ENCODE results near the gene CHPT1. TPM values are rescaled to one million over a fixed set of nuclear protein-coding genes. Genes with fewer than 3 reads are reported as not detected.

CHPT1 gene
- total RNA-seq, 4 donors from 2014 or later, result 160 to 272 (median 228) TPM

DNA sequence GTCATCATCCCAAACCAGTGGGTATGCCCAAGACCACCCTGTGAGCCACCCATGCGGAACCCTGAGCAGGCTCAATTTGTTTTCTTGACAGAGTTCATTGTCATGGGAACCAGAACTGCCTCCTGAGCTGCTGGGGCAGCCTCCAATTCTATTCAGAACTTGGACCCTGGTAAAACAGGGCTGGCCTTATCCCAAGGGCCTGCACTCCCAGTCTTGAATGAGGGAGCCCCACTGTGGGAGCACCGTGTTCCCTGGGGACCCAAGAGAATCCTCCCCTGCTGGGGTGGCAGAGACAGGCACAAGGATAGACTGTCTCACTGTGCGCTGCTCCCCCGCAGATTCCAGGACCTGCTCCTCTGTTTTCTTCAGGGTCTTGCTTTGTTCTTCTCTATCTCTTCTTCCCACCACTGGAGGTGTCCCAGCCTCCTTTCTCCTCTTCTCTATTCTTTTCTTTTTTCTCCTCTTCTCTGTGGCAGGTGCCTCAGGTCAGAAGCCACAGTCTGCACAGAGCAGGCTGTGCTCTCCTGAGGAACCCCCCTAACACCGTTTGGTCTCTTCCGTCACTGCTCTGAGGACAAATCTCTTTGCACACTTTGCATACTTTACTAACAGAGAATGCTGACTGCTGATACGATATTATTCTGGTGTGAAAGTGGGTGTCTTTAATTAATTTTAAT, 31.2 kb upstream of the CHPT1 start:
- Histone ChIP-seq H3K27me3 (no peaks in the 10 kb centered on the region), H3K4me3 (no peak overlapping the region), H3K27ac (no peak overlapping the region), H3K36me3 (no peaks in the 10 kb centered on the region), H3K9me3 (no peaks in the 10 kb centered on the region), H3K4me1 (peaks cover 0 to 5% (median 0%) of the 10 kb centered on the region in 4 donors)
- TF ChIP-seq POLR2A (IDR thresholded peaks at IDR 0.05) (no peak), EP300 (IDR thresholded peaks at IDR 0.05) (no peak)
- TF ChIP-seq, protein P1, sequence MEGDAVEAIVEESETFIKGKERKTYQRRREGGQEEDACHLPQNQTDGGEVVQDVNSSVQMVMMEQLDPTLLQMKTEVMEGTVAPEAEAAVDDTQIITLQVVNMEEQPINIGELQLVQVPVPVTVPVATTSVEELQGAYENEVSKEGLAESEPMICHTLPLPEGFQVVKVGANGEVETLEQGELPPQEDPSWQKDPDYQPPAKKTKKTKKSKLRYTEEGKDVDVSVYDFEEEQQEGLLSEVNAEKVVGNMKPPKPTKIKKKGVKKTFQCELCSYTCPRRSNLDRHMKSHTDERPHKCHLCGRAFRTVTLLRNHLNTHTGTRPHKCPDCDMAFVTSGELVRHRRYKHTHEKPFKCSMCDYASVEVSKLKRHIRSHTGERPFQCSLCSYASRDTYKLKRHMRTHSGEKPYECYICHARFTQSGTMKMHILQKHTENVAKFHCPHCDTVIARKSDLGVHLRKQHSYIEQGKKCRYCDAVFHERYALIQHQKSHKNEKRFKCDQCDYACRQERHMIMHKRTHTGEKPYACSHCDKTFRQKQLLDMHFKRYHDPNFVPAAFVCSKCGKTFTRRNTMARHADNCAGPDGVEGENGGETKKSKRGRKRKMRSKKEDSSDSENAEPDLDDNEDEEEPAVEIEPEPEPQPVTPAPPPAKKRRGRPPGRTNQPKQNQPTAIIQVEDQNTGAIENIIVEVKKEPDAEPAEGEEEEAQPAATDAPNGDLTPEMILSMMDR (IDR thresholded peaks at IDR 0.05), result no peak
- DNase-seq (ENCODE audit: low spot score in 2 of 2), result no peak
- WGBS, 2 donors, result 77 to 82% methylated on average over 7 of the region's 7 CpGs

DNA sequence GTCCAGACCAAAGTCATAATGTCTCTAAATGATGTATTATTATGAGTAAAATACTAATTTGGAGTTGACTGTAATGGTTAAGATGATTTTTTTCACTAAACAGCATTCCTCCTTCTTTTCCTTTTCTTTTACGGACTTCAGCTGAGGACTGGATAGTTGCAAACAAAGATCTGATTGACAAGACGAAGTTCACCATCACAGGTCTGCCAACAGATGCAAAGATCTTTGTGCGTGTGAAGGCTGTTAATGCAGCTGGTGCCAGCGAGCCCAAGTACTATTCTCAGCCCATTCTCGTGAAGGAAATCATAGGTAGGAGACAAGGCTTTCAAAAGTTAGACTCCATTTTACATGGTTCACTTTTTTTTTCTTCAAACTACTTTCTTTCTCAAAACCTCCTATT, 29.8 kb upstream of the CHPT1 start:
- DNase-seq (ENCODE audit: low spot score in 2 of 2), result no peak
- H3K9me3 ChIP-seq, result no peaks in the 10 kb centered on the region
- 39 to 49% methylated on average over 5 of the region's 5 CpGs for WGBS, 2 donors
- H3K36me3 ChIP-seq, result no peaks in the 10 kb centered on the region
- H3K4me1 ChIP-seq, result peaks cover 0 to 5% (median 0%) of the 10 kb centered on the region in 4 donors
- no peak overlapping the region for H3K4me3 ChIP-seq
- TF ChIP-seq EP300 (IDR thresholded peaks at IDR 0.05) (no peak), POLR2A (IDR thresholded peaks at IDR 0.05) (no peak)
- TF ChIP-seq, protein P1 (IDR thresholded peaks at IDR 0.05), result no peak
- no peak overlapping the region for H3K27ac ChIP-seq
- no peaks in the 10 kb centered on the region for H3K27me3 ChIP-seq

DNA sequence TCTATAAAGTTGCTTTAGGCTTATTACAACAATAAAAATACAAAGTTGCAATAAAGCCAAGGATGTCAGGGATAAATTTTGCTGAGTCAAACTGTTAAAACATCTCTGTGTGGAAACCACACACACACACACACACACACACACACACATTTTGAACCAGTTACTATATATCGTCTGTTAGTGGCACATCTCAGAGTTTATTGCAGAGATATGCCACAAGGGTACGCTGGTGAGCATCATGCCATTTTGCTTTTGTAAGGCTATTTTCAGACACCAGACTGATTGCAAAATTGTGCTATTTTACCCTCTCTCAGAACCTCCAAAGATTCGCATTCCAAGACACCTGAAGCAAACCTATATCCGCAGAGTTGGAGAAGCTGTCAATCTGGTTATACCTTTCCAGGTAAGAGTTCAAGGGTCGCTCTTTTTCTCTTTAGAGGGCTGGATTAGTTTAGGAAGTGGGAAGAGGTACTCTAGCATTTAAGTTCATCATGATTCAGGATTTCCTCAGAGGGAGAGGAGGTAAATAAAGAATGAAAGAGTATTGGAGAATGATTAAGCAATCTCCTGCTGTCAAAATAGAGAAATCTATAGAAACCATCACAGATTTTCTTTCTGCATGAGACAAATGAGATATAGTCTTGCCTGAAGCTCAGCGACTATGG, 27.3 kb upstream of the CHPT1 start:
- DNase-seq (ENCODE audit: low spot score in 2 of 2), result peak in 1 of 2 donors; percentile 58

DNA sequence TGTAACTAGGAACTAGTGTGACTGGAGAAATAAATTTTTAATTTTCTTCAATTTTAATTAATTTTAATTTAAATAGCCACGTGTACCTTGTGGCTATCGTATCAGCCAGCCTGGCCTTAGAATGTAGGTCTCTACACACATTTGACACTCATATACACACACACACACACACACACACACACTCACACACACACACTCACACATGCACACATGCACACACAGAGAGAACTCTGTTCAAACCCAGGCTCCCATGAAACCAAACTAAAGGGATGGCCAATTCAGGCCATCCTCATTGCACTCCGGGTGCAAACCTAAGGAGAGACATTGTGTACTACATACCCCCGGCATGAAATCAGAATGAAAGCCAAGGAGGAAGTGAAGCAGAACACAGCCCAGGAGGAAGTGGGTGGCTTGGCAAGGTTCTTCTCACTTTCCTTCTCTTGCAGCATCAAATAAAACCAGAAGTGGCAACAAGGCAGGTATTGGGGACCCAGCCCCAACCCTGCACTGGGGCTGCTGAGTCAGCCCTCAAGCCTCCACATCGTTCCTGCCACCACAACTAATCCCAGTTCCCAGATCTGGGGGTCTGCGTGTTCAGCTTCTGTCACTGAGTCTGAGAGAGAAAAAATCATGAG, 26.2 kb upstream of the CHPT1 start:
- Histone ChIP-seq H3K27me3 (no peaks in the 10 kb centered on the region), H3K27ac (peak overlapping the region in 1 of 4 donors; percentile 12), H3K36me3 (no peaks in the 10 kb centered on the region), H3K9me3 (no peaks in the 10 kb centered on the region), H3K4me1 (peaks cover 0 to 5% (median 0%) of the 10 kb centered on the region in 4 donors), H3K4me3 (no peak overlapping the region)
- TF ChIP-seq POLR2A (IDR thresholded peaks at IDR 0.05) (no peak), EP300 (IDR thresholded peaks at IDR 0.05) (peak in 1 of 2 donors; percentile 41)
- DNase-seq (ENCODE audit: low spot score in 2 of 2), result peak in 1 of 2 donors; percentile 21
- WGBS, 2 donors, result 61 to 68% methylated on average over 6 of the region's 6 CpGs

More for the DNA sequence above, 27.3 kb upstream of the CHPT1 start:
- Histone ChIP-seq H3K36me3 (no peaks in the 10 kb centered on the region), H3K9me3 (no peaks in the 10 kb centered on the region), H3K4me1 (peaks cover 0 to 5% (median 0%) of the 10 kb centered on the region in 4 donors), H3K4me3 (no peak overlapping the region), H3K27me3 (no peaks in the 10 kb centered on the region), H3K27ac (no peak overlapping the region)
- TF ChIP-seq EP300 (IDR thresholded peaks at IDR 0.05) (peak in 1 of 2 donors; percentile 35), POLR2A (IDR thresholded peaks at IDR 0.05) (no peak)
- TF ChIP-seq, protein P1 (IDR thresholded peaks at IDR 0.05), result peak; percentile 40 to 71 (median 49)
- WGBS, 2 donors, result 52 to 54% methylated on average over 6 of the region's 6 CpGs

DNA sequence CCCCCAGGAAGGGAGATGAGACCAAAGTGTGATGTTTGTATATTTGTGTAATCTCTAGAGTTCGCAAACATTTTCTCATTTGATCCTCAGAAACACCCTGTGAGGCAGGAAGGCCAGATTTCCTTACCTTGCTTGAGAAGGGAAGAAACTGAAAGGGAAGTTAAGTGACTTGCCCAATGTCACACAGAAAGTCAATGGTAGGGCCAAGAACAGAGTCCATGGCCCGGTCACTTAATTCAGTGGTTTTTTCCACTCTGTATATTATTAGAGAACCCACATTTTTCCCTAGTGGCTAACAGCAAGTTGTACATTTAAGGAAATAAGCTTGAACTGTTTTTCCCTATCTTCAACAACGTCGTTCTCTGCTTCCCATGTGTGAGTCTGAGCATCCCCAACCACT, 25.6 kb upstream of the CHPT1 start:
- Histone ChIP-seq H3K4me1 (peaks cover 0 to 5% (median 0%) of the 10 kb centered on the region in 4 donors), H3K9me3 (no peaks in the 10 kb centered on the region), H3K36me3 (no peaks in the 10 kb centered on the region), H3K4me3 (no peak overlapping the region), H3K27me3 (no peaks in the 10 kb centered on the region), H3K27ac (peak overlapping the region in 1 of 4 donors; percentile 12)
- no peak for TF ChIP-seq EP300 (IDR thresholded peaks at IDR 0.05)
- TF ChIP-seq, protein P1 (IDR thresholded peaks at IDR 0.05), result no peak
- no peak for TF ChIP-seq POLR2A (IDR thresholded peaks at IDR 0.05)
- 63 to 82% methylated on average over 4 of the region's 4 CpGs for WGBS, 2 donors
- no peak for DNase-seq (ENCODE audit: low spot score in 2 of 2)
